ENCODE results near the gene ANKRD63.
A peak's percentile ranks its signal among the peaks of the same experiment; 100 is the strongest.

Gene ANKRD63

DNA sequence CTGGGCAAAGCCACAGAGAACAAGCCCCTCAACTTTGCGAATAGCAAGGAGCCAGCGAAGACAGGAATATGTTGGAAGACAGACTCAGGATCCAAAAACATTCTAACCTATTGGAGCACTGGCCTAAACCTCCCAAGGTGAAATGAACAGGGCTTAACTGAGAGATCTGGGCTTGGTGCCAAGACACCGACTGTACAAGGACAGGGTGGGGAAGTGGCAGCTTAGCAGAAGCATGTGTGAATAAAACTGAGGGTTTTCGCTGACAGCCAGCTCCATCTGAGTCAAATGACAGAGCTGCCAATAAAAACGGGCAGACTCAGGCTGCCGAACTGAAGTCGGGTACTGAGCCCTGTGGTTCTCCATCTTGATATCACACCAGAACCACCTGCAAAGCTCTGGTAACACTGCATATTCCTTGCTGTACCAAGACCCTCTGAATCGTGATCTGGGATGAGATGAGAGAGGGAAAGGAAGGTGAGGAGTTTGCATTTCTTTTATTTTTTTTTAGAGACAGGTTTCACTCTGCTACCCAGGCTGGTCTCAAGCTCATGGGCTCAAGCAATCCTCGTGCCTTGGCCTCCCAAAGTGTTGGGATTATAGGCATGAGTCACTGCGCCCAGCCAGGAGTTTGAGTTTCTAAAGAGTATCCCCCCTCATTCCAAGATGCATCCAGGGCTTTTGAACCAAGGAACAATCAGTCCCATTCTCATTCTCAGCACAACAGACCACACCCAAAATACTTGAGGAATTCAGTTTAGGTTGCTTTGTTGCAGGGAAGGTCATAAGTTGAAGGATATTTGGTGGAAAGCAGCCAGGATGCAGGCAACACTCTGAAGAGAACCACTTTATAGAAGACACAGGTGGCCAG lies 30.9 kb upstream of the ANKRD63 start:
- DNase-seq (ENCODE audit: low read depth), result no peak

DNA sequence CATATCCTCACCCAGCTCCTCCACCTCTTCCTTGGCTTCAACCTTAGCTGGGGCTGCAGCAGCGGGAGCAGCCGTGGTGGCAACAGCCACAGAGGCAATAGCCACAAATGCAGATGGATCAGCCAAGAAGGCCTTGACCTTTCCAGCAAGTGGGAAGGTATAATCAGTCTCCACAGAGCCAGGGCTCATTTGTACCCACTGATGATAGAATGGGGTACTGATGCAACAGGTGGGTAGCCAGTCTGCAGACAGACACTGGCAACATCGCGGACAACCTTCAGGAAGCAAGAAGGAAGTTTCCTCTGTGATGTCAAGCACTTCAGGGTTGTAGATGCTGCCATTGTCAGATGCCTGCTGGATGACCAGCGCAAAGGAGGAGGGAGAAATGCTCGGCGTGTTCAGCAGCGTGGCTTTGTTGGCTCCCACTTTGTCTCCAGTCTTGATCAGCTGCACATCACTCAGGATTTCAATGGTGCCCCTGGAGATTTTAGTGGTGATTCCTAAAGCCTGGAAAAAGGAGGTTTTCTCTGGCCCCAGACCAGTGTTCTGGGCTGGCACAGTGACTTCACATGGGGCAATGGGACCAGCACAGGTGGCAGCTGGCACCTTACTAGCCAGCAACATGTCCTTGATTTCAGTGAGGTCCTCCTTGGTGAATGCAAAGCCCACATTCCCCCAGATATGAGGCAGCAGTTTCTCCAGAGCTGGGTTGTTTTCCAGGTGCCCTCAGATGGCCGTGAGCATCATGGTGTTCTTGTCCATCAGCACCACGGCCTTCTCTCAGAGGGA lies 29.7 kb upstream of the ANKRD63 start:
- no peak for DNase-seq (ENCODE audit: low read depth)

- no peak for DNase-seq (ENCODE audit: low read depth)
Measured at GRCh38 chr15:40310993-40311392, 28.1 kb upstream of the ANKRD63 start.

- no peak for DNase-seq (ENCODE audit: low read depth)
Measured at GRCh38 chr15:40310001-40310959, 27.4 kb upstream of the ANKRD63 start.

DNA sequence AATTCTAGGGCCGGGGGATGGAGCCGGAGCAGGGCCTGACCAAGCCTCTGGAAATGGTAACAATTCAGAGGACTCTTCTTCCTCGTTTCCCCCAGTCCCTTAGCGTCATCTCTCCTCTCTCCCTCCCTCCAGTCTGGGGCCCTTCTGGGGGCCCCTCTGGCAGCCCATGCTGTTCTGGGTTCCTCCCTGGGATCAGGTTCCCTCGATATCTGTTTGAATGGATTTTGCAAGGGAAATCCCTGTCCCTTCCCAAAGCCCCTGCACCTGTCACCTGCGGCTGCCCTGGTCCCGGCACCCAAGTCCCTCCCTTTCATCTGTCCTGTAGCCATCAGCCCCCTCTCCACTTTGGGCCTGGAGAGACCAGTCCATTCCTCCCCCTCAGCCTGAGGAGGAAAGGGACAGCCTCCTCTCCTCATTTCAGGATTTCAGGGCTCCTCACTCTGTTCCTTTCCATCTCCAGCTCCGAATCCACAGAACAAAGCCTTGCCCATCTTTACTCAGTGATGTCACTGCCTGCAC lies 26.5 kb upstream of the ANKRD63 start:
- no peak for DNase-seq (ENCODE audit: low read depth)

- peak; percentile 41 for DNase-seq (ENCODE audit: low read depth)
Measured at GRCh38 chr15:40307421-40308211, 24.8 kb upstream of the ANKRD63 start, which contains the start of gene PLCB2. TSS of gene PLCB2 (minus strand) at chr15:40307935. CDS start at chr15:40307672, 263 bp downstream.

DNA sequence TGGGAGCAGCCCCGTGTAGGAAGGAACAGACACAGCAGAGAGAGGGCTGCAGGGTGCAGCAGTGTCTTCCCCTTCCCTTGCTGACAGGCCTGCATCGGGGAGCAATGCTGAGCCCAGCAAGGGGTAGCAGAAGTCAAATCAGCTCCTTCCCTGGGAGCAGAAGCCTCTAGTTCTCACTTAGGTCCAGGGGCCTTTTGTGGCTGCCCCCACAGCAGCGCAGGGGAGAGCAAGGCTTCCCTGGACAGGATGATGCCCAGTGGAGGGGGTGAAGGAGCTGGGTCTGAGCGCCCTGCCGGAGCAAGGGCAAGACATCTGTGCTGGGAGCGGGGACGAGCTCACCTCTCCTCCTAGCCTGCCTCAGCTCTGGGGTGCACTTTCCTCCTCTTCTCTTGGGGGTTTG lies 24.0 kb upstream of the ANKRD63 start:
- no peak for DNase-seq (ENCODE audit: low read depth)

DNA sequence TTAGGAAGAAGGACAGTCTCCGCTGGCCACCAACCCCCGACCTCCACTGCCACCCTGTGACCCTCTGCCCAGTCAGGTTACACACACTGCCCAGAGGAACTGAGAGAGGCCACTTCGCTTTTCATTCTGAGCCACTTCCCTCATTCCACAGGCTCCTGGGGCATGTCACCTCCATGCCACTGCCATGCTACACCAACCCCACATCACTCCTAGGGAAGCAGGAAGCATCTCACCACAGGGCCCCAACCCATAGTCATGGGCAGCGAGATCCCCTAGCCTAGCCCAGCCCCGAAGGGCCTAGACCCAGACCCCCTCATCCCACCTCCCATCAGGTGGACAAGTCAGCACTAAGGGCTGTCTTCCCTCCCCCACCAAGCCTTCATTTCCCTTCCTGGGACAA lies 23.5 kb upstream of the ANKRD63 start:
- DNase-seq (ENCODE audit: low read depth), result no peak

GRCh38 chr15:40305281-40305680 lies 22.4 kb upstream of the ANKRD63 start:
- DNase-seq (ENCODE audit: low read depth), result no peak

GRCh38 chr15:40303576-40303975 lies 20.7 kb upstream of the ANKRD63 start:
- no peak for DNase-seq (ENCODE audit: low read depth)

DNA sequence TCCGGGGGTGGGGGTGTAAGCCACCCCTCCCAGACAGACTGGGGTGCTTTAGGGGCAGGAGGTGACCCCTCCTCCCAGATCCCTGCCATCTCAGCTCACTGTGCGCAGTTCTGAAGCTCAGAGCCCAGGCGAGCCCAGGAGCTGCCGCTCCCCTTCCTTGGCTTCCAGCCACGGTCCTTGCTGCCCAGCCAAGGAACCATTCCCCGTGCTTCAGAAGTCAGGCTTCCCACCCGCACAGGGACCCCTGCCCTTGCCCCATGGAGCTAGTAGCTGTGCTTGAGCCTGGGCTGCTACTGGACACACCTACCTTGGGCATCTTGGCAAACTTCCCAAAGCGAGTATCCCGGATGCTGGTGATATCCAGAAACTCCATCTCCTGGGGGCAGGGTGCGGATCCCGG lies 20.1 kb upstream of the ANKRD63 start:
- DNase-seq (ENCODE audit: low read depth), result no peak

DNA sequence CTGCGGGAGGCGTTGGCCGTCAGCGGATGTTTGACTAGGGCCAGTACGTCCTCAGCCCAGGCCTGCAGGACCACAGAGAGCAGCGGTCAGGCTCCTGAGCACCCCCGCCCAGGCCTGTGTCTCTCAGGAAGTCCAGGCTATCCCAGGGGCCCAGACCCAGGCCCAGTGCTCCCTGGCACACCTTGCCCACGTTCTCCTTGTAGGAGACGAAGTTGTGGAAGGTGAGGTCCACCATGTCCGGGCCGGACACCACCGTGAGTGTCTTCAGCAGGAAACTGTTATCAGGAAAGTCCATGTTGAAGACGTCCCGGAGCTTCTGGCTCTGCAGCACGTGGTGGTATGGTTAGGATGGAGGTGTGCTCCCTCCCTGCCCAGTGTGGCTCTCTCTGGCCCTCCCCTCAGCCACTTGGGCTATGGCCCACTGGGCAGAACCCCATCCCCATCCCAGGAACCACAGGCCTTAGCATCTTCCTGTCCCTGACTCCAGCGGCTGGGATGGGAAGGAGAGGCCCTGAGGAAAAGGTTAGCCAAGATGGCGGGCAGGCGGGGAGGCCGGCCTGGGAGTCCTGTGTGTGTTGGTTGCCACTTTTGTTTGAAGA lies 19.5 kb upstream of the ANKRD63 start:
- DNase-seq (ENCODE audit: low read depth), result no peak

- no peak for DNase-seq (ENCODE audit: low read depth)
Measured at GRCh38 chr15:40301467-40302179, 18.8 kb upstream of the ANKRD63 start.

- no peak for DNase-seq (ENCODE audit: low read depth)
Measured at GRCh38 chr15:40300771-40301170, 17.9 kb upstream of the ANKRD63 start.

DNA sequence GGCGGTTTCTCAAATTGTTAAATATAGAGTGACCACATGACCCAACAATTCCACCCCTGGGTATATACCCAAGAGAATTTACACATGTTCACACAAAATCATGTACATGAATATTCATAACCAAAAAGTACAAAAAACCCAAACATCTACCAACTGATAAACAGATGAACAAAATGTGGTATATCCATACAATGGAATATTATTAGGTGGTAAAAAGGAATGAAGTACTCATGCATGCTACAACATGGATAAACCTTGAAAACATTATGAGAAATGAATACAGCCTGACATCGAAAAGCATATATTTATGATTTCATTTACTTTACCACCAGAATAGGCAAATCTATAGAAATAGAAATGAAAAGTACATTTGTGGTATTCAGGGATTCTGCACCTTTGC lies 17.5 kb upstream of the ANKRD63 start:
- DNase-seq (ENCODE audit: low read depth), result no peak

DNA sequence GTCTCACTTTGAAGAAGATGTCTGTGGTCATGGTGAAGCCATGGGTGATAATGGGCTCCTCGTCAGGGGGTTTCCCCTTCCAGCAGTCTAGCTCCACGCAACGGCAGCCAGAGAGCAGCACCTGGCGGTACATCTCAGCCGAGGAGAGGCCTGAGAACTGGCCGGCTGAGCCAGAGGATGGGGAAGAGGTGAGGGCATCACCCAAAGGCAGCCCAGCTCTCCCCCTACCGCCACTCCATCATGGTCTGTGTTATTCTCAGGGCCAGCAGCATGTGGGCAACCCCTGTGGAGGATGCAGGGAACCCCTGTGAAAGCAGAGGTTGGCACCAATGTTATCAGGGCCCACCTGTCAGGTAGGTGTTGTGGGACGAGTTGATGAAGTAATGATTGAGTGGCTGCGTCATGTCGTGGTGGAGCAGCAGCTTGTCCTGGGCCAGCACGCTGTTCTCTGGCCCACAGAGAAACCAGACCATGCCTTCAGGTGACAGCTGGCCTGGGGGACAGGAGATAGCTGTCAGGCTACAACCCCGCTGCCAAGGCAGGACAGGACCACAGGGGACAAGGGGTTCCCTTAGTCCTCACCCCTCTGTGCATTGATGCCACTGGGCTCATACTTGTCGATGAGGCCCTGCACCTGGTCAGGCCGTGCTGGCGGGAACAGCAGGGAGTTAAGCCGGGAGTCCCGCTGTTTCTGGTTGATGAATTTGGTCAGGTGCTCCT lies 15.5 kb upstream of the ANKRD63 start:
- no peak for DNase-seq (ENCODE audit: low read depth)

DNA sequence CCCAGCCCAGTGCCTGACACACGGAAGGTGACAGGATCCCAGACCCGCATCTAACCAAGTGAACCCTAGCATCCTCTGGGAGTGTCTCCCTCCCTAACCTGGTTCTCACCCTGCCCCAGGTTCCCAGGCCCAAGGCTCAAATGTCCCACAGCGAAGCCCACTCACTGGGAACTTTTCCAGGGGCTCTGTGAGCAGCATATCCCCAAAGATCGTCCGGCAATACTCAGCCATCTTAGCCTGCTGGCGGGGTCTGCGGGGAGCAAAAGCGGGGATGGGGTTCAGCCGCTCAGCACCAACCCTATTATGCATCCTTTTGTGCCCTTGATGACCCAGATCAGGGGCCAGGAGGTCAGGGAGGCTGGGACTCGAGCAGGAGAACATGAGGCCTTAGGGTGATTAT lies 14.5 kb upstream of the ANKRD63 start:
- no peak for DNase-seq (ENCODE audit: low read depth)

DNA sequence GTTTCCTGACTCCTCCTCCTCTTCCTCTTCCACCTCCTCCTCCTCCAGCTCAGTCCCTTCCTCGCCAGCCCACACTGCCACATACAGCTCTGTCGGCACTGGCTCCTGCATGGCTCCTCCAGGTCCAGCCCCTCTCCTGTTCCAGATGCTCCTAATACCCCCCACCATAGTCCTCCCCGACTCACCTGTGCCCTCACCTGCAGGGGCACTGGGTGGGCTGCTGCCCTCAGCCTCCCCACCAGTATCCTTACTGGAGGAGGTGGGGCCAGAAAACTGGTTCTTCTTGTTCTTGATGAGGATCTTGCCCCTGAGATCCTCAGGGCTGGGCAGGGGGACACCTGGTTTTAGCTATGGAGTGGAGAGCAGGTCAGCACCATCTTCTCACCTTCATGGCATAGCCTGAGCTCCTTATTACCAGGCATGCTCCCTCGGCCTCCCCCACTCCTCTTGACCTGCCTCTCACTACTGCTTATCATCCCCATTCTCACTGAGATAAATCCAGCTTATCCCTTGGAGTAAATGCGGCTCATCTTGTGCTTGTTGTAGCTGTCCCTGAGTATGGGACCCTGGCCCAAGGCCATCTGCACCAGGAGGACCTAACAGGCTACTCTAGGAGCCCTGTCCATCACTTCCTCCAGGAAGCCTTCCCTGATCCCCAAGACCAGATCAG lies 13.8 kb upstream of the ANKRD63 start:
- DNase-seq (ENCODE audit: low read depth), result no peak

All from stimulated activated CD8-positive, alpha-beta memory T cell treated with anti-CD3 and anti-CD28 coated beads, Interleukin-15, amount 100 ng/mL, for 1 hour (primary cell).